Measurements from ENCODE around the gene MOV10L1. TPM values are rescaled to one million over a fixed set of nuclear protein-coding genes. Genes with fewer than 3 reads are reported as not detected.
A peak's percentile ranks its signal among the peaks of the same experiment; 100 is the strongest.

MOV10L1 gene
- total RNA-seq, 1 donor: 0.36 TPM

GRCh38 chr22:50208939-50209892 lies 119.4 kb downstream of the MOV10L1 start:
- Histone ChIP-seq H3K27ac (ENCODE audit: low read depth, low read length) (no peak overlapping the region), H3K4me2 (ENCODE audit: insufficient read depth, low read length) (no peak overlapping the region), H3K4me3 (ENCODE audit: insufficient read depth, low read length) (no peak overlapping the region), H3K4me1 (ENCODE audit: insufficient read depth, low read length) (no peaks in the 10 kb centered on the region), H3K36me3 (ENCODE audit: insufficient read depth, low read length) (peaks cover 53% of the 10 kb centered on the region), H2AFZ (ENCODE audit: low read length) (no peak overlapping the region), H4K20me1 (ENCODE audit: insufficient read depth, low read length) (peaks cover 36% of the 10 kb centered on the region), H3K9me3 (ENCODE audit: low read depth, low read length) (no peaks in the 10 kb centered on the region), H3K79me2 (ENCODE audit: insufficient read depth, low read length) (peaks cover 52% of the 10 kb centered on the region), H3K27me3 (ENCODE audit: insufficient read depth, low read length) (no peaks in the 10 kb centered on the region)
- no peak for TF ChIP-seq CTCF (IDR thresholded peaks at IDR 0.05; ENCODE audit: extremely low read depth, low read depth, low read length)
- DNase-seq (ENCODE audit: insufficient read length, low spot score, missing footprints): peak; percentile 84

- no peak overlapping the region for H3K27ac ChIP-seq (ENCODE audit: low read depth, low read length)
- TF ChIP-seq CTCF (IDR thresholded peaks at IDR 0.05; ENCODE audit: extremely low read depth, low read depth, low read length): peak; percentile 81
- no peak overlapping the region for H3K4me3 ChIP-seq (ENCODE audit: insufficient read depth, low read length)
- no peaks in the 10 kb centered on the region for H3K27me3 ChIP-seq (ENCODE audit: insufficient read depth, low read length)
- no peaks in the 10 kb centered on the region for H3K9me3 ChIP-seq (ENCODE audit: low read depth, low read length)
- no peaks in the 10 kb centered on the region for H3K4me1 ChIP-seq (ENCODE audit: insufficient read depth, low read length)
- peaks cover 53% of the 10 kb centered on the region for H3K79me2 ChIP-seq (ENCODE audit: insufficient read depth, low read length)
- H3K4me2 ChIP-seq (ENCODE audit: insufficient read depth, low read length): no peak overlapping the region
- peaks cover 57% of the 10 kb centered on the region for H3K36me3 ChIP-seq (ENCODE audit: insufficient read depth, low read length)
- H4K20me1 ChIP-seq (ENCODE audit: insufficient read depth, low read length): peaks cover 38% of the 10 kb centered on the region
- DNase-seq (ENCODE audit: insufficient read length, low spot score, missing footprints): peak; percentile 99
- H2AFZ ChIP-seq (ENCODE audit: low read length): no peak overlapping the region
Measured at GRCh38 chr22:50209893-50210292, 120.1 kb downstream of the MOV10L1 start.

- TF ChIP-seq CTCF (IDR thresholded peaks at IDR 0.05; ENCODE audit: extremely low read depth, low read depth, low read length): no peak
- H3K79me2 ChIP-seq (ENCODE audit: insufficient read depth, low read length): peaks cover 53% of the 10 kb centered on the region
- peaks cover 60% of the 10 kb centered on the region for H3K36me3 ChIP-seq (ENCODE audit: insufficient read depth, low read length)
- H3K9me3 ChIP-seq (ENCODE audit: low read depth, low read length): no peaks in the 10 kb centered on the region
- peak; percentile 84 for DNase-seq (ENCODE audit: insufficient read length, low spot score, missing footprints)
- H3K4me2 ChIP-seq (ENCODE audit: insufficient read depth, low read length): no peak overlapping the region
- no peak overlapping the region for H2AFZ ChIP-seq (ENCODE audit: low read length)
- no peak overlapping the region for H3K27ac ChIP-seq (ENCODE audit: low read depth, low read length)
- H3K4me1 ChIP-seq (ENCODE audit: insufficient read depth, low read length): no peaks in the 10 kb centered on the region
- no peaks in the 10 kb centered on the region for H3K27me3 ChIP-seq (ENCODE audit: insufficient read depth, low read length)
- peaks cover 43% of the 10 kb centered on the region for H4K20me1 ChIP-seq (ENCODE audit: insufficient read depth, low read length)
- no peak overlapping the region for H3K4me3 ChIP-seq (ENCODE audit: insufficient read depth, low read length)
Measured at GRCh38 chr22:50210378-50211139, 120.8 kb downstream of the MOV10L1 start.

GRCh38 chr22:50211147-50211546 lies 121.3 kb downstream of the MOV10L1 start:
- Histone ChIP-seq H3K4me3 (ENCODE audit: insufficient read depth, low read length) (no peak overlapping the region), H3K4me2 (ENCODE audit: insufficient read depth, low read length) (no peak overlapping the region), H3K9me3 (ENCODE audit: low read depth, low read length) (no peaks in the 10 kb centered on the region), H3K36me3 (ENCODE audit: insufficient read depth, low read length) (peaks cover 61% of the 10 kb centered on the region), H3K79me2 (ENCODE audit: insufficient read depth, low read length) (peaks cover 47% of the 10 kb centered on the region), H3K27ac (ENCODE audit: low read depth, low read length) (no peak overlapping the region), H3K4me1 (ENCODE audit: insufficient read depth, low read length) (no peaks in the 10 kb centered on the region), H4K20me1 (ENCODE audit: insufficient read depth, low read length) (peaks cover 49% of the 10 kb centered on the region), H2AFZ (ENCODE audit: low read length) (no peak overlapping the region), H3K27me3 (ENCODE audit: insufficient read depth, low read length) (no peaks in the 10 kb centered on the region)
- no peak for DNase-seq (ENCODE audit: insufficient read length, low spot score, missing footprints)
- no peak for TF ChIP-seq CTCF (IDR thresholded peaks at IDR 0.05; ENCODE audit: extremely low read depth, low read depth, low read length)
